ENCODE data around the gene HDLBP. TPM values are rescaled to one million over a fixed set of nuclear protein-coding genes. Genes with fewer than 3 reads are reported as not detected.

HDLBP gene
- total RNA-seq, 1 experiment from 2014 or later = 908 TPM

- Histone ChIP-seq H3K27me3 (ENCODE audit: insufficient read depth, low read depth) (no peaks in the 10 kb centered on the region), H3K4me1 (replicated peaks; ENCODE audit: insufficient read depth) (no peaks in the 10 kb centered on the region), H3K4me2 (no peak overlapping the region), H3F3A (ENCODE audit: insufficient read depth, low read depth) (peaks cover 4% of the 10 kb centered on the region; the same call in 1 of the 2 replicates), H3K79me2 (ENCODE audit: low read depth) (no peaks in the 10 kb centered on the region), H3K9me2 (ENCODE audit: insufficient read depth) (no peaks in the 10 kb centered on the region), H3K27ac (no peak overlapping the region), H4K20me1 (ENCODE audit: insufficient read depth) (no peaks in the 10 kb centered on the region), H3K4me3 (no peak overlapping the region), H3K9me3 (ENCODE audit: insufficient read depth, low read depth) (no peaks in the 10 kb centered on the region), H2AFZ (no peak overlapping the region), H3K36me3 (ENCODE audit: low read depth) (0 out of 2 replicates have a peak, but pooled peaks cover 6% of the 10 kb centered on the region)
- intact Hi-C loops (cut with micrococcal nuclease; ENCODE audit: unreplicated experiment) = no loop called here
- POLR2A ChIA-PET (ENCODE audit: unreplicated experiment) = no interaction called here
- TF ChIP-seq EZH2 (IDR thresholded peaks at IDR 0.05; ENCODE audit: low read depth) = no peak
- TF ChIP-seq CTCF (conservative IDR thresholded peaks at IDR 0.05) = no peak
- CTCF ChIA-PET = interaction anchor here (0.7 kb wide), 1 partner anchor 251 kb away, joined by 3 read pairs; no protein-coding TSS in a partner anchor
- DNase-seq = peak in 1 of 2 experiments; percentile 26
- BruUV-seq (replicated peaks) = no TSS peak
Measured at GRCh38 chr2:241180495-241180894, 135.0 kb downstream of the HDLBP start.

GRCh38 chr2:241179899-241180298 is 135.6 kb downstream of the HDLBP start:
- Histone ChIP-seq H3K4me2 (no peak overlapping the region), H3K4me1 (replicated peaks; ENCODE audit: insufficient read depth) (no peaks in the 10 kb centered on the region), H3K9me2 (ENCODE audit: insufficient read depth) (no peaks in the 10 kb centered on the region), H3F3A (ENCODE audit: insufficient read depth, low read depth) (peaks cover 4% of the 10 kb centered on the region; the same call in 1 of the 2 replicates), H3K27ac (no peak overlapping the region), H3K36me3 (ENCODE audit: low read depth) (0 out of 2 replicates have a peak, but pooled peaks cover 6% of the 10 kb centered on the region), H3K9me3 (ENCODE audit: insufficient read depth, low read depth) (no peaks in the 10 kb centered on the region), H3K79me2 (ENCODE audit: low read depth) (no peaks in the 10 kb centered on the region), H3K4me3 (no peak overlapping the region), H2AFZ (no peak overlapping the region), H3K27me3 (ENCODE audit: insufficient read depth, low read depth) (no peaks in the 10 kb centered on the region), H4K20me1 (ENCODE audit: insufficient read depth) (no peaks in the 10 kb centered on the region)
- intact Hi-C loops (cut with micrococcal nuclease; ENCODE audit: unreplicated experiment) = no loop called here
- CTCF ChIA-PET = no interaction called here
- peak in 1 of 2 experiments; percentile 31 for DNase-seq
- BruUV-seq (replicated peaks) = no TSS peak
- POLR2A ChIA-PET (ENCODE audit: unreplicated experiment) = no interaction called here
- TF ChIP-seq CTCF (conservative IDR thresholded peaks at IDR 0.05) (no peak), EZH2 (IDR thresholded peaks at IDR 0.05; ENCODE audit: low read depth) (no peak)

GRCh38 chr2:241178961-241179360 is 136.5 kb downstream of the HDLBP start:
- Histone ChIP-seq H3K27me3 (ENCODE audit: insufficient read depth, low read depth) (no peaks in the 10 kb centered on the region), H3K36me3 (ENCODE audit: low read depth) (0 out of 2 replicates have a peak, but pooled peaks cover 6% of the 10 kb centered on the region), H3K9me3 (ENCODE audit: insufficient read depth, low read depth) (no peaks in the 10 kb centered on the region), H3K4me2 (no peak overlapping the region), H3K27ac (no peak overlapping the region), H3K9me2 (ENCODE audit: insufficient read depth) (no peaks in the 10 kb centered on the region), H3F3A (ENCODE audit: insufficient read depth, low read depth) (no peaks in the 10 kb centered on the region), H3K4me3 (no peak overlapping the region), H4K20me1 (ENCODE audit: insufficient read depth) (no peaks in the 10 kb centered on the region; the same call in 1 of the 2 replicates), H3K79me2 (ENCODE audit: low read depth) (no peaks in the 10 kb centered on the region), H2AFZ (no peak overlapping the region), H3K4me1 (replicated peaks; ENCODE audit: insufficient read depth) (no peaks in the 10 kb centered on the region)
- intact Hi-C loops (cut with micrococcal nuclease; ENCODE audit: unreplicated experiment) = no loop called here
- ChIA-PET CTCF (no interaction called here), POLR2A (ENCODE audit: unreplicated experiment) (no interaction called here)
- TF ChIP-seq CTCF (conservative IDR thresholded peaks at IDR 0.05) (no peak), EZH2 (IDR thresholded peaks at IDR 0.05; ENCODE audit: low read depth) (no peak)
- BruUV-seq (replicated peaks) = no TSS peak
- DNase-seq = no peak

Data from PC-9 (cell line).